Measurements from ENCODE around the gene VSTM4.

Gene VSTM4

DNA sequence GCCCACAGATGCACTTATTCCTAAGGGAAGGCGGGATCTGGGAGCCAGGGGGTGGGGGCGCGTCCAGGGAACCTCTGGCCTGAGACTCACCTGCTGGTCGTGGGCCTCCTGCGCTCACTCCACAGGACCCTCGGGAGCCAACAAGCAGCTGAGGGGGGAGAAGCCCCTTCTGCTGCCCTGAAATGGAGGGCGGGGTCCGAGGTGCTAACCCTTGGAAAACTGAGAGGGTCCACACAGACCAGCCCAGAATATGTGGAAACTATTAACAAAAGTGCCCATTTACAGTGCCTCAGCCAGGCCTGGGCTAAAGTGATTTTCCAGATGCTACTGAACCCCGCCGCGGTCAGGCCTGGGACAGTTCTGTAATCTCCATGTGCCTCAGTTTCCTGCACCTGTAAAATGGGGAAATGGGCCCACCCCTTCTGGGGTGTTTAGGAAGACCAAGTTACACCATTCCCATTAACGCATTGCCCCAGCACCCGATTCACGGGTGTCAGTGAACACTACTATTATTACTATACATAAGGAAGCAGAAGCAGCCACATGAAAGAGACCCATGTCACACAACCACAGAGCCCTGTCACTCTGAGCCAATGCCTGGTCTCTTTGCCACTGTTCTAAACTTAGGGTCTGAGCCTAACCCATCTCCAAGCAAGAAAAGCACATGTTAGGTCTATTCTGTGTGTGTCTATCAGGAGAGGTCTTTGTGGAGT, 630 bp upstream of the VSTM4 start:
- DNase-seq = no peak

DNA sequence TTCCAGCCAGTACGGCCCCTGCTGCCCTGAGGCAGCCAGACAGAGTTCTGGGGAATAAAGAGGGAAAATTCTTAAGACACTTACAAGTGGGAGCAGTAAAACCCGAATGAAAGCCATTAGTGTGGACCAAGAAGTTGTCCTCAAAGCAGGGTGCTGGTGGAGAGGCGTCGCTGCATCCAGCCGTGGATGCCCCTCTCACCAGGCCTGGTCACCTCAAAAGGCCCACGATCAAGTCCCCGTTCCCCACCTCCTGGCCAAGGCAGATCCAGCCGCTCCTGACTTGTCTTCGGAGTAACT, 656 bp downstream of the VSTM4 start:
- DNase-seq = no peak

DNA sequence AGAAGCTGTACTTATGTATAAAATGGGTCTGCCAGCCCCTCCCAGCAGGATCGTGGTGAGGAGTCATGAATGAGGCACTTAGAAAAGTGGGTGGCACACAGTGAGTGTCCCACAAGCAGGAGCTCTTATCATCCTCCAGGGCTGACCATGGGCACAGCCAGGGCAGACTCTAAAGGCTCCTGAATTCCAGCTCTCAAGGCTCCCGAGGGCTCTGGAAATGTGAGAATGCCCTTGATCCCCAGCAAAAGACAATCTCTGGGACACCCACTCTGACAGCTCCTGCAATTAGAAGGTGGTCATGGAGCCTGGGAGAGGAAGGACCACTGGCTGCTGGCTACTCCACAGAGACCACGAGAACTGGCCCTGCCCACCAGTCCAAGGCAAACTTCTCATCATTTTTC, 1.6 kb downstream of the VSTM4 start:
- no peak for DNase-seq

- DNase-seq = no peak
Observed at GRCh38 chr10:49112851-49113250, 2.5 kb downstream of the VSTM4 start.

DNA sequence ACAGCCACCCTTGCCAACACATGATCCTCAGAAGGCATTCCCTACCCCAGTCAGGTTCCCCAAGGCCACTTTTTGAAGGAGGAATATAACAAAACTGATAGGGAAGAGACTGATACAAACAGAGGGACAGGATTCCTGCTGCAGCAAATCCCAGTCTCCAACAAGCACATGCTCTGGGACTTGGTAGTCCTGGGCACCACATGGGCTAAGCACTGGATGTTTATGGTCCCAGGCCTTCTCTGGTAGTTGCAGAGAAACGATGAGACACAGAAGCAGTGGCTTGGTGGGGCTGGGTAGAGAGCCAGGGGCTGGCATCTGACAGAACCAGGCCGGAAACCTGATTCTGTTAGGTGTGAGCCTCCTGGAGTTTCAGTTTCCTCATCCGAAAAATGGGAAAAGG, 3.2 kb downstream of the VSTM4 start:
- DNase-seq = no peak

DNA sequence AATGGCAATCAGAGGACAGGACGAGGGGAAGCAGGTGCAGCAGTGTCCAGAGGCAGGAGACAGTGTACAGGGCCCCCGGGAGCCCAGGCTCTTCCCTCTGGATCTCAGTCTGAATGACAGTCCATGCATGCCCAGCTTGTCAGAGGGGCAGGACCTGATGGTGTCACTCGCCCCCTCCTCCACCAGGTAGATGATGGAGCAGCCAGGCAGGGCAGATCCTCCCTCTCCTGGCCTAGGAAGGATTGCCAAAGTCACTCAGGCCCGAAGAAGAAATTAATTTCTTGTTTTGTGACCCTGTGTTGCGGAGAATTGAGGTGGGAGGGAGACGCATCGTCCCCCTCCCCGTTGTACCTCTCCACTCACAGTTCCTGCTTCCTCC, 4.0 kb downstream of the VSTM4 start:
- no peak for DNase-seq

DNA sequence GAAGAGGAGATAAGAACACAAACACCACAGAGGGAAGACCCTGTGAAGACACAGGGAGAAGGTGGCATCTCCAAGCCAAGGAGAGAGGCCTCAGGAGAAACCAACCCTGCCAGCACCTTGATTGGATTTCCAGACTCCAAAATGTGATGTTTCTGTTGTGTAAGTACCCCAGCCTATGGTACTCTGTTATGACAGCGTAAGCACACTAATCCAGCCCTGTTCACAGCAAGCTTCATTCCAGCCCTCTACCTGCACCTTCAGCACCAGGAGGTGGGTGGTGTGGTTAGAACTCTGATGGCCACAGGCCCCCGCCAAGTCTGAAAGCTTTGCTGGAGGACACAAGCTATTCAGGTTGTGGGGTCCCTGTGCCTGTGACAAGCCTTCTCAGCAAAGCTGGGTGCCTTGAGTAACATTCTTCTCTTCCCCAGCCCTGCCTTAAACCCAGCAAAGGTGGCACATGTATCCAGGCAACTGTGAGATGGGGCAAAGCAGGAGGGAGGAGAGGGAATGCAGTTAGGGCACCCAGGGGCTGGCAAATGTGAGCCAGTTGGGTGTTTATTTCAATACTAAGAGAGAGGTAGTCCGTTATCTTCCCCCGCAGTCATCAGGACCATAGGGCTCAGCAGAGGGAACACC, 4.5 kb downstream of the VSTM4 start:
- no peak for DNase-seq

- DNase-seq = no peak
Observed at GRCh38 chr10:49109669-49110340, 5.5 kb downstream of the VSTM4 start.

DNA sequence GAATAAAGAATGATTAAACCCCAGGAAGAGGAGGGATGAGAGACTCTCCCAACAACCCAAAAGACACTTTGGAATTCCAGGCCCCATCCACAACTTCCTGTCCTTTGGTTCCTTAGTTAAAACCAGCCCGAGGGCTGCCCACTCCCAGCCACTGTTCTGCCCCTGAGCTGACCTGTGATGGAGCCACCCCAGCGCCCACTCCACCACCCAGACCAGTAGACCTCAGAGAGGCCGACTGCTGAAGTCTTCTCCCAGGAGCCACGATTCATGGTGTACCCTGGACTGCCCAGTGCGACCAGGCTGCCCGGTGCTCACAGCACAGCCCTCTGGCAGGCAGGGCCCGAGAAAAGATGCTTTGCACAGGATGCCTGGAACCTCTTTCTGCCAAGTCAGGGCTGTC, 6.7 kb downstream of the VSTM4 start:
- DNase-seq = no peak

DNA sequence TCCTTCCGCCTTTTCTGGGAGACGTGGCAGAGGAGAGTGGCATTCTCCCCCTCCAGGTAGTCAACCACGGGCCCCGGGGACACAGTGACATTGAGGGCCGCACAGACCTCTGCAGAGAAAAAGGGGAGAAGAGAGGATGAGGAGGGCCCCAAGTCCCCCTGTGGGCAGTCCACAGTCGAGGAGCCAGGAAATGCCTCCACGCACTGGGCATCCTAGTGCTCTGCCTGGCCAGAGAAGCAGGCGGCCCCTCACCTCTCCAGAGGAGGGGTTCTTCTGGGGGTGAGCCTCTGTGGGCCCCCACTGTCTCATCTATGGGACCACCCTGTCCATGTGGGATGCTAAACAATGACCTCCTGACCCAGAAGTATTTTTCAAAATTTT, 7.4 kb downstream of the VSTM4 start:
- no peak for DNase-seq

DNA sequence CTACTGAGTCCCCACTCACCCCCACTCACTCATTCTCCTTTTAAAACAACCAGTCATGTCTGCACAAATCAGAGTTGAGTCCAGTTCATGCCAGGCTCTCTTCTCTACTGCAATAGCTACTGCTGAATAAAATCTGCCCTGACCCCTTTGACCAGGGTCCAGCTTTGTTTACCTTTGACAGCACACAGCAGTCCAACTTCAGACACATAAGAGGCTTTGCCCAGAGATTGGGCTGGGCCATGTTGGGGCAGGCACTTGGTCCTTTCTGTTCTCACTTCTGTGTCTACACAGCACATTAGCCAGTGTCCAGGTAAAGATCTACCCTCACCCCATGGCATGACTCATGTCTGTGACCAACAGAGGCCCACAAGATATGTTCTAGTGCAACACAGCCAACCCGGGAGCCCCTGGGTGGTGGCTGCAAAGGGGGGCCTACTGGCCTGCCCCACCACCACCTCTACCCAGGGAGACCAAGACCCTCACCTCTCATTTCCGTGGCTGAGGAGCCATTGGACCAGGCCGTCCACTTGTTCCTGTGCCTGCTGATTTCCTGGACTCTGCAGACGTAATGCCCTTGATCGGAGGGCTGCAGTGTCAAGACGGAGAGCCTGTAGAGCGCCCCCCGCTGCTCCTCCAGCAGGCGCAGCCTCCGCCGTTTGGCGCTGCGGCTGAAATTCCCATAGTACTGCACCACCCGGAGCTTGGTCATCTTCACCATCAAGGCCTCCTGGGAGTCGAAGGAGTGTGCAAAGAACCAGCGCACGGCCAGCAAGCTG, 8.0 kb downstream of the VSTM4 start:
- DNase-seq = no peak

DNA sequence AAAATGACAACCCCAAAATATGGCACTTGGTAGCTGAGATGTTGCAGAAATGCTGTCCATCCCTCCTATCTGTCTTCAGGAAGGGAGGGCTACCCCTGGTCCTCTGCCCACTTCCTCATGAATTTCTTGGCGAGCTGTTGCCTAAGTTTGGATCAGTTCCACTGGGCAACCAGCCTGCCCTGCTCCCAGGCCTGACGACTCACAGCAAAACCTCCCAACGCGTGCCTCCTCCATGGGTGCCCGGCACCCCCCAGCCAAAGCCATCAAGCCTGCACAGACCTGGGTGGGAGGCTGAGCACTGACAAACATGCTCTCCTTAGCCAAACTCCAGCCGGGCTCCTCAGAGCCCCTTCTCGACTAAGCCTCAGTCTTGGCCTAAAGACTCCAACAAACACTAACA, 8.9 kb downstream of the VSTM4 start:
- no peak for DNase-seq

DNA sequence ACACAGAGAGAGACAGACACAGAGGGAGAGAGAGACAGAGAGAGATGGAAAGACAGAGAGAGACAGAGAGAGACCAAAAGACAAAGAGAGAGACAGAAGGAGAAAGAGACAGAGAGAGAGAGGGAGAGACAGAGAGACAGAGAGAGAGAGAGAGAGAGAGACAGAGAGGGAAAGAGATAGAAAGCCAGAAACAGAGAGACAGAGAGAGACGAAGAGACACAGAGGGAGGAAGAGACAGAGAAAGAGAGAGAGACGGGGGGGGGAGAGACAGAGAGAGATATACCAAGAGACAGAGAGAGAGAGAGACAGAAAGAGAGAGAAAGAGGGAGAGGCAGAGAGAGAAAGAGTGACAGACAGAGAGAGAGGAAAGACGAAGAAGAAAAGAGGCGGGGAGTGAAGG, 10.2 kb downstream of the VSTM4 start:
- DNase-seq = no peak

GRCh38 chr10:49104323-49104722, 11.0 kb downstream of the VSTM4 start:
- DNase-seq = no peak

DNA sequence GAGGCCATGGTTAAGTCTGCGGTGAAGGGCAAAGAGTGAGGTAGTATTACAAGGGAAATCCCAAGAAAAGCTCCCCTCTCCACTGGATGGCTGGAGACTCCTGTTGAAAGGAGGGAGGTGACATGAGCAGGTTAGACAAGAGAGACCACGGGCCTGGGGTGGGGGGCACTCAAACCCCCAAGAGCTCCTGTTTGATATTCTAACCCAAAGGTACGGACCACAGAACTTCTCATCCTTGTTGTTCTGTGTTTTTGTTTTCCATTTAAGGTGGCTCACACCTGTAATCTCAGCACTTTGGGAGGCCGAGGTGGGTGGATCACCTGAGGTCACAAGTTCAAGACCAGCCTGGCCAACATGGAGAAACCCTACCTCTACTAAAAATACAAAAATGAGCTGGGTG, 11.6 kb downstream of the VSTM4 start:
- DNase-seq = no peak

DNA sequence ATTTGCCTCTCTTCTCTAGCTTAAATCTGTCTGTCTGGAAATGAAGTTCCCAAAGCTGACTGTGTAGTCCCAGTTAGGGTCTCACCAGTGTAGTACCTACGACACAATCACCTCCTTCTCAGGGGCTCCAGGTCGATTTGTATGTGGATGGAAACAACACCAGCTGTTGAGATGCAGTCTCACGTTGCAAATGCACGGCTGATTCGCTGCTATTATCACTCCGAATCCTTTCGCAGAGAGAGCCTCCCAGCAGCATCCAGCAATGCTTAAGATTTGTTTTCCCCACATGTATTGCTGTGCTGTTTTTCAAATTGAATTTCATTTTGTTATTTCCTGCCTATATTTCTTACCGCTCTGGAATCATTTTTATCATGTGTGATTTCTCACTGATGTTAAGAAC, 16.3 kb downstream of the VSTM4 start:
- DNase-seq = no peak

- DNase-seq = no peak
Observed at GRCh38 chr10:49096890-49097445, 18.4 kb downstream of the VSTM4 start.

GRCh38 chr10:49094646-49095045, 20.7 kb downstream of the VSTM4 start:
- no peak for DNase-seq

GRCh38 chr10:49093922-49094321, 21.4 kb downstream of the VSTM4 start:
- no peak for DNase-seq

DNA sequence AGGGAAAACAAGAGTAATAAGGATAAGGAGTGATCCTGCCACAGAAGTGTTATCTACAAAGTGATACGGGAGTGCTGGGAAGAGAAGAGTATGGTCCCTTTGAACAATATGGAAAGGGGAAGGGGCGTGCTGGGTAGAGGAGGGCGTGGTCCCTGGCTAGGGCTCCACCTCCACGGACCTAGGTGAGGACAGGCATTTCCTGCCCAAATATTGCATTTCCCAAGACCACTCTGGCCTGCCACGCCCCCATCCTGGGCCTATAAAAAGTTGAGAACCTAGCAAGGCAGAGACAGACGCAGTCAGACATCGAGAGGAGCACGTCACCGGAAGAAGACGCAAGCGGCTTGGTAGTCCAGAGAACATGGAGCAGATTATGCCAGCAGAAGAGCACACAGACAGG, 22.8 kb downstream of the VSTM4 start:
- no peak for DNase-seq

DNA sequence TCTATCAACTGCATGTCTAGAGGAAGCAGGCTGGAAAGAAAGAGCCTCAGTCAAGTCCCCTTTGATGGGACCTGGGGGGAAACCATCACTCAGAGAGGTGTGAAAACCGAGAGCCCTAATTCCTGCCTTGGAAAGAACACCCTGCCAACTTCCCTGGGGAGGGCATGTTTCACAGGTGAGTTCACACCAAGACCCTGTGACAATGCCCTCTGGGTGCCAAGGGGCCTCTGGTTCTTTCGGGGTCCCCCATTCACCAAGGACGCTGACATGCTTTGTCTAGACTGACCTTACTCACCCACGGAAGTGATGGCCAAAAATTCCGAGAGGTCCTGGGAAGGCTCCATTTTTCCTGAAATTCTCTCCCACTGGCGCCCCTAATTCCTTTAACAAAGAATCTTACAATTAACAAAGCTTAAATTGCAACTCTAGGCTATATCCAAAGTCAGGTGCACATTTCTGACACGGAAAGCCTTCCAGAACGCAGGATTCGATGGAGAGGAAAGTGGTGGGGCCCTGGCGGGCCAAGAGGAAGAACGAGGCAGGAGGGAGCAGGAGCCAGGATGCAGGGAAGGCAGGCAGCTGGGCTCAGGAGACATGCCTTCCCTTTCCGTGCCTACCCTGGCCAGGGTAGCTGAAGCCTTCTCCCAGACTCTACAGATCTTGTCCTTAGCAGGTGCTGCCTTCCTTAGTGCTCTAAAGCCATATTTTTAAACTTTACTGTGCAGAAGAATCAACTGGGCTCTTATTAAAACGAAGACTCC, 23.7 kb downstream of the VSTM4 start:
- DNase-seq = no peak

DNA sequence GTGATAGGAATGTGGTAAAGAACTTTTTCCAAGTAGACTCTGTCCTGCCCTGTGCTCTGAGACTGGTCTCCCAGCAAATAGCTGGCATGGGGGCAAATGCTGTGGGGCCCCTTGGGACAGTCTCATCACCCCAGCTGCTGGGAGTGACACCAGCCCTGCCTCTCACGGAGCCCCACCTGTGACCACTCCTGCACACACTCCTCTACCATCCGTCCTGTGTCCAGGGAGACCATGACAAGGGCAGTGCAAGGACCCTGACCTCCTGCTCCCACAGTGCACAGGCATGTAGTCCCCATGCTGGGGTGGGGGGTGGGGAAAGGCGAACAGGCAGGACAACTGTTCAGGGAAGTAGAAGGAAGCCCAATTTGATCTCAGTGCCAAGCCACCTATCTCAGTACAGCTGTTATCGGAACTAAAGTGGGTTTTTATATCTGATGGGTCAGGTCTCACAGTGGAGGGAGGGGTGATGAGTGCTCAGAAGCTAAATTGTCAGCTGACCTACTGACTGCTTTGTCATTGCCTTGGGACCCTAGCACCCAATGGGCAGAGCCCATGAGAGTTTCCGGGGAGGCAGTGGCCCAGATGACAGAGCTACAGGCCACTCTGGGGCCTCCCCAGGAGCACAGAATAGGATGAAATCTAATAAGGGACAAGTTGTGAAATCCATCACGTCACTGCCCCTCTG, 24.5 kb downstream of the VSTM4 start:
- no peak for DNase-seq

Measured in stimulated activated CD8-positive, alpha-beta memory T cell treated with anti-CD3 and anti-CD28 coated beads, Interleukin-4, amount 100 ng/mL, for 48 hours (primary cell).